HG03469 (cell line): ENCODE data around the gene TUBA1C.

Experiments used
- ATAC-seq: cut with Tn5 transposase; IDR thresholded peaks from one replicate; pipeline ENCODE4 v1.9.1; 2021; ENCODE audit warnings: mild to moderate bottlenecking, moderate library complexity, moderate number of reproducible peaks; ENCODE audit not compliant: unreplicated experiment

Gene TUBA1C

DNA sequence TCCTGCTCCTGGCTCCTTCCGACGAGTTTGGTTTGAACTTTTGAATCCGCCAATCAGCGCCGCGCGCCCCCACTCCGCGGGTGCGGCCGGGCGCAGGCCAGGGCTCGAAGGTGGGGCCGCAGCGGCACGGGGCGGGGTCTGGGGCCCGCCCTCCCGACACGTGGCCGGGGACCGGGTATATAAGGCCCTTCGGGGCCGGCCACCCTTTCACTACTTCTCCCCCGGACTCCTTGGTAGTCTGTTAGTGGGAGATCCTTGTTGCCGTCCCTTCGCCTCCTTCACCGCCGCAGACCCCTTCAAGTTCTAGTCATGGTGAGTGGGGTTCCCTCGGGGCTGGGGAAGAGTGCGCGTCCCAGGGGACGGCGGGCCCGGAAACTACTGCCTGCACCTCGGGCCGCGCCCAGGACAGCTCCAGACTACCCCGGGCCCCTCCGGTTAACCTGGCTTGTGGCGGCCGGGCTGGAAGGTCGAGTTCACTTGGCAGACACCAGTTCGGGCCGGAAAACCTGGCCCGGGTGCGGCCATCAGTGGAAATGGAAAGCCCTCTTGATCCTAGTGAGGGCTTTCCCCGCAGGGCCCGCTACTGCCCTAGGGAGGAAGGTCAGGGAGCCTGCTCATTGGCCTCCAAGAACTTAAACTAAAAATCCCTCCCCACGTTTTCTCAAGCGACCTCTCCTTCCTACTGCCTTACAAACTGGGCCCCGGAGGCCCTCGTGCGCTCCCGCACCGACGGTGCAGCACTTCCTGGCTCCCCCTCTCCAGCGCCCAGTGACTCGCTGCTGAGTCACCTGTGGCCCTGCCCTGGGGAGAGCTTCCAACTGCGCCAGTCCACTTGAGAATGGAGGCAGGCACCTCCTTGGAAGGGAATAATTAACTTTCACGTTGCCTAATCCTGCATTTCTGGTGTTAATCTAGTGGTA lies at the start of gene TUBA1C:
TSS of gene TUBA1C (plus strand) at position 210 of the 920 bp plus-strand sequence. CDS start at position 310, 100 bp downstream.
- peak; percentile 81 for ATAC-seq

DNA sequence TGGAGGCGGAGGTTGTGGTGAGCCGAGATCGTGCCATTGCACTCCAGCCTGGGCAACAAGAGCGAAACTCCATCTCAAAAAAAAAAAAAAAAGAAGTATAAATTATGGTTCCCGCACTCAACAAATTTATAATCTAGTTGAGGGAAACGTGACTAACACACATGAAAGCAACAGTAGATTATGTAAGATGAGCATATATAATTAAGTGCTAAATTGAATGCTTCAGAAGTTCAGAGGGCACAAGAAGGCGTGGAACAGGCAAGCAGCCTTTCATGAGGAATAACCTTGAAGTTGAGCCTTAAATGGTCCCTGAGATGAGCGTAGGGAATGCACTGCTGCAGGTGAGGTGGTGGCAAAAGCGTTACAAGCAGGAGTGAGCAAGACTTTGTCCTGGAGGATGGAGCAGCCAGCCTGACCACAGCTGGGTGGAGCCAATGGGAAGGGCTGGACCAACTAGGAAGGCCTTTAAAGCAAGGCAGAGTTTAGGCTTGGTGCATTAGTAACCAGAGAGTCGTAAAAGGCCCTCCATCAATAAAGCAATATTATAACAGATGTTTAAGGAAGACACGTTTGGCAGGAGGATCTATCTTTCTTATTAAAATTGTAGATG lies 45.4 kb upstream of the TUBA1C start:
- ATAC-seq, result no peak

- no peak for ATAC-seq
Observed at GRCh38 chr12:49220972-49221371, 43.9 kb upstream of the TUBA1C start.

DNA sequence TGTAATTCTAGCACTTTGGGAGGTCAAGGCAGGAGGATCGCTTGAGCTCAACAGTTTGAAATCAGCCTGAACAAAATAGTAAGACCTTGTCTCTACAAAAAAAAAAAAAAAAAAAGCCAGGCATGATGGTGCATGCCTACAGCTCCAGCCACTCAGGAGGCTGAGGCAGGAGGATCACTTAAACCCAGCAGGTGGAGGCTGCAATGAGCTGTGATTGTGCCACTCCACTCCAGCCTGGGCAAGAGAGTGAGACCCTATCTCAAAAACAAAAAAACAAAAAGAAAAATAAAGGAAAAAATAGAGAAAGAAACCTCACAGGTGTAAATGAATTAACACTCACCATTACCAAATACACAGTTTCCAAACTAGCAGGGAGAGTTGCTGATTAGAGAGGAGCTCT lies 41.8 kb upstream of the TUBA1C start:
- ATAC-seq, result no peak

GRCh38 chr12:49223590-49224369 lies 41.1 kb upstream of the TUBA1C start:
- ATAC-seq, result no peak

GRCh38 chr12:49225576-49226166 lies 39.2 kb upstream of the TUBA1C start:
- no peak for ATAC-seq

GRCh38 chr12:49227713-49228112 lies 37.2 kb upstream of the TUBA1C start:
- ATAC-seq, result no peak

DNA sequence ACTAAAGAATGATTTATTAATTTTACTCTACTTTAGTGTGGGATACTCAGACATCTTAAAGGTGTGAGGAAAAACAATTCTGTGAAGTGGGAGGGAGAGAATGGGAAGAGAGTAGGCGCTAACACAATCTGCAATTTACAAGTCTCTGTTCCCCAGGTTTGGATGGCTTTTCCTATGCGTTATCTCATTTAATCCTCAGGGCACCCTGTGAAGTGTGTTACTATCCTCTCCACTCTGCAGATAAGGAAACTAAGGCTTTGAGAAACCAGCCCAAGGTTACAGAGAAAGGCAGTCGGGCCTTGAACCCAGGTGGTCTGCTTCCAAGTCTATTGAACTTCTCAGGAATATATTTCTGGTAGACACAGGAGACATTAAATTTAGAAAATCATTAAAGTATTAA lies 36.2 kb upstream of the TUBA1C start:
- ATAC-seq, result no peak

- no peak for ATAC-seq
Observed at GRCh38 chr12:49230176-49230804, 34.6 kb upstream of the TUBA1C start.

GRCh38 chr12:49230805-49231194 lies 34.1 kb upstream of the TUBA1C start:
- no peak for ATAC-seq

DNA sequence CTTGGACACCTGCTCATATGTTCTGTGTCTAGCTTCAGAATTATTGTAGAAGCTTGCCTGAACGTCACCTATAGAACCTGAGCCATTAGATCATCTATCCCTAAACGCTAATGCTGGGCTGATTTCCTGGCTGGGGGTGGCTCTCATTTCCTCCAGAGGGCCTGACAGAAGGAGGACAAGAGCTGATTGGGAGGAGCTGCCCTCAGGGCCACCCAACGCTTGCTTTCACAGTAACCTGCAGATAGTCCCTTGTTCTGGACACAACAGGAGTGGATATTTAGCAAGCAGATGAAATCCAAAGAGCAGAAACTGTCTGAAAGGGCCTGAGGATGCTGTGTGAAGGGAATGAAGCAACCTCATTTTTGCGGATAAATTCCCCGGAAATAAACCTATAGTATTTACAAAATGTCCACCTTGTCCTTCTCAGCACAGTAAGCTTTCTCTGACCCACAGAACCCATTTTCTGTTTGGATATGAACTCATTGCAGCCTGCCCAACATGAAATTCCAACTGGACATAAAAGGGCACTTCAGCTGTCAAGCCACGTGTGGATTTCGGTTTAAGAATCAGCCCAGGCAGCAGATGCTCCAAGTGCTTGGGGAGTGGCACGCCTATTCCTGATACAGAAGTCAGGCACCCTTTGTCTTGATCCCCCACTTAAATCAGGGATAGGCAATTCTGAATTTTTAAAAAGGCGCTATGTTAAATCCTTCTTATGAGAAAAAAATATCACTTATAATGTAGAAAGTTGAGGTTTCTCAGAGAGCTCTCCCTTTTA lies 32.8 kb upstream of the TUBA1C start:
- ATAC-seq, result no peak

DNA sequence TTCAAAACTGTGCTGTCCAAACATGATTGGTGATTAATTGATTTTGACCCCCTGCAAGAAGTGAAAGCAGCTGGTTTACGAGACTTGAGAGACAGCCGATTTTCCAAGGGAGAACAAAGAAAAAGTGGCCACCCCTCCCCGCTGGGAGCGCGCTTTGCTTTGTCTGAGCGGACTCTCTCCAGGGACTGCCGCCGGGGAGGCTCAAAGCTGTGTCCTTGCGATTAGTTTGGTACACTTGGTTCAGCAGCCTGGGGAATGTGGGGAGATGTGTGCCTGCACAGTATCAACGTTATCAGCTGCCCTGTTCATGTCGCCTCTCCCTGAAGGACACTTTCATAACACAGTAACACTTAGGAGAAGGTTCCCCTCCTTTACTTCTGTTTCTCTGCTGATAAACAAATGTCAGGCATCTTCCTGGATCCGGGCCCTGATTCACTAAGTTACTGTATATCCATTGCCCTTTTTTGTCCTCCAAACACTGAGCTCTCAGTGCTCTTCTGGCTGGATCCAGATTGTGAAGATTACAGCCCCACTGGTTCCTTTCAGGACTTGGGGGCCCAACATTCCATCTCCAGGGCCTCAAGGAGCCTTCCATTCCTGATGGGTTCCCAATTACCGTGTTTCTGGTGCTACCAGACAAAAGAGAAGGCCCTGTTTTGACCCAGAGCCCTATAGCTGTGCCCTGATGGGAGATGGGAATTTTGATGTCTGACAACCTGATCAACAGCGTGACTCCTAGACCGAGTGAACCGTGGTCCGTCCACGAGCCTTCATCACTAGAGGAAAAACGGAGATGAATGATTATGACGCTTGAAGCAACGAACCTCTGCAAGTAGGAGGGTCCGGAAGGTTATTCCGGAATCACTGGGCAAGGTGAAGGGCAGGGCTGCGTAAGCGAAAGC lies 31.7 kb upstream of the TUBA1C start:
- no peak for ATAC-seq

- no peak for ATAC-seq
Observed at GRCh38 chr12:49233842-49234526, 30.9 kb upstream of the TUBA1C start.

DNA sequence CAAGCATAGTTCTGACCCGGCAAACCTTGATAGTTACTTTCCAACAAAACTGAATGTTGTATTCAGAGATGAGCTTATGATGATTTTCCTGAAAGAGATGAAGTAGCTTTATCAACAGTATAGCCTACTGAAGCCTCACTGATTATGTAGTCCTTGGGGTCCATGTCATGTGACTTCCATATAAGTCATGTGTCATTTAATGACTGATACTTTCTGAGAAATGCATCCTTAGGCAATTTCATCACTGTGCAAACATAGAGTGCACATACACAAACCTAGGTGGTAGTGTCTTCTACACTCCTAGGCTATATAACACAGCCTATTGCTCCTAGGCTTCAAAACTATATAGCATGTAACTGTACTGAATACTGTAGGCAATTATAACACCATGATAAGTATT lies 28.5 kb upstream of the TUBA1C start:
- no peak for ATAC-seq

GRCh38 chr12:49243631-49244030 lies 21.3 kb upstream of the TUBA1C start:
- no peak for ATAC-seq

- ATAC-seq, result no peak
Observed at GRCh38 chr12:49244176-49244575, 20.7 kb upstream of the TUBA1C start.

GRCh38 chr12:49251357-49251756 lies 13.5 kb upstream of the TUBA1C start:
- ATAC-seq, result no peak

DNA sequence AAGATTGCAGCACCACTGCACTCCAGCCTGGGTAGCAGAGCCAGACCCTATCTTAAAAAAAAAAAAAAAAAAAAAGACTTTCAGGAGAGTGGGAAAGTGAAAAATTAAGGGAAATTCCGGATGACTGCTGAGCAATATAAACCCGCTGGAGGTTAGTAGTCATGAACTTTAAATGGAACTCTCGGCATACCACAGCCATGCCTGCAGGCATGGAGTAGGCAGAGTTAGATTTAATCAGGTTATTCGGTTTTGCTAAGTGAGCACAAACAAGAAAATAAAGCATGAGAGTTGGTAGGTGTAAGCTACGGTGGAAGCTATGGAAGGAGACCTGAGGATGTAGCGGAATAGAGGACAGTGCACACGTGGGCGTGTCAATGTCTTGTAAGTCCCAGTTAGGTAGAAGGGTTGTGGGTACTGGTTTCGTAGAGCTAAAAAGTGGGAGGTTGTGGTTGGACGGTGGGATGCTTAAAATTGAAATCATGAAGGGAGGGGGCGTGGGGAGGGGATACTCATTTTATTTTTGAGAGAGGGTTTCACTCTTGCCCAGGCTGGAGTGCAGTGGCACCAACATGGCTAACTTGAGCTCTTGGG lies 11.8 kb upstream of the TUBA1C start:
- ATAC-seq, result no peak
